Ramos (cell line): Measurements from ENCODE around the gene FNDC1.

Experiments
- in situ Hi-C: fragments of 300-500 bp; cut with MboI; formaldehyde crosslinking; loops from one replicate; pipeline ENCODE4 v1.14.3; 2022; ENCODE audit warnings: low sequenced_read_pairs; ENCODE audit not compliant: unreplicated experiment

FNDC1 gene

DNA sequence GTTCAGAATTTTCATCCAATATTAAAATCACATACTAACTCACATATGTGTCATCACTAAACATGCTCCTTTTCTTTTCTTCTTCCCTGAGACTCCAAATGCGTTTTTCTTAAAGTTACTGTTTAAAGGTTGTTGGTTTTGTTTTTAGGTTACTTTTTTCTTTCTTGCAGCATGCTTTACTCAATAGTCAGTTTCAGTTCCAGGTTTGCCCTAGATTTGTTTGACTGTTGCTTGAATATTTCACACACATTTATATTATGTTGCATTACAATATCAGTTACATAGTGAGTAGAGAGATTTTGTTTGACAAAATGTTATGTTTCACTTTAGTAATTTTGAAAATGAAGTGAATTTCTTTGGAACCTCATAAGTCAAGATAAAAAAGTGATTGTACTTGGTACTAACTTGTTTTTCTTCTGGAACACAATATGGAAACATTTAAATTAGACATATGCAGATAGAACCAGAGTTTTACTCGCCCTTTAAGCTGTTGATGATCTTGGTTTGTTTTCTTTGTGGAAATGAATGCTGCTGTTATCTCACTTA lies 27.3 kb downstream of the FNDC1 start:
- in situ Hi-C loops, result no loop called here

- in situ Hi-C loops, result no loop called here
Observed at GRCh38 chr6:159197251-159197650, 28.1 kb downstream of the FNDC1 start.

GRCh38 chr6:159201336-159201735 lies 32.1 kb downstream of the FNDC1 start:
- in situ Hi-C loops, result no loop called here

- in situ Hi-C loops, result no loop called here
Observed at GRCh38 chr6:159203304-159204005, 34.3 kb downstream of the FNDC1 start.

- in situ Hi-C loops, result no loop called here
Observed at GRCh38 chr6:159204605-159205004, 35.4 kb downstream of the FNDC1 start.

DNA sequence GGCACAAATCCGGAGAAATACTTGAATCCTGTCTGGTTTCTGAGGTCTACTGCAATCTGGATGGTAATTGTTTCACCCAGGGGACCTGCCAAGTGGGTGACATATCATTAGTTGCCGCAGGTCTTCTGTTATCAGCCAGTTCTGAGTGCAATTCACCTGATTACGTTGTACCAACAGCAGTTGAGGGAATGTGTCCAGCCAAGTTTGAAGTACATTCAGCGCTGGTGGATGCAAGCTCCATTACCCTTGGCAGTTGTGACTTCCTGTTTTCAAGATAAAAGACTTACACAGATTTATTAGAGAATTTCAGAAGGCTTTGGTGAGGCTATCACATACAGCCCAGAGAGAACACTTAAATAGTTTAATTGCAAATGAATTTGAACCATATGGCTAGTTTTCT lies 42.8 kb downstream of the FNDC1 start:
- in situ Hi-C loops, result no loop called here

GRCh38 chr6:159212525-159213280 lies 43.5 kb downstream of the FNDC1 start:
- in situ Hi-C loops, result no loop called here

DNA sequence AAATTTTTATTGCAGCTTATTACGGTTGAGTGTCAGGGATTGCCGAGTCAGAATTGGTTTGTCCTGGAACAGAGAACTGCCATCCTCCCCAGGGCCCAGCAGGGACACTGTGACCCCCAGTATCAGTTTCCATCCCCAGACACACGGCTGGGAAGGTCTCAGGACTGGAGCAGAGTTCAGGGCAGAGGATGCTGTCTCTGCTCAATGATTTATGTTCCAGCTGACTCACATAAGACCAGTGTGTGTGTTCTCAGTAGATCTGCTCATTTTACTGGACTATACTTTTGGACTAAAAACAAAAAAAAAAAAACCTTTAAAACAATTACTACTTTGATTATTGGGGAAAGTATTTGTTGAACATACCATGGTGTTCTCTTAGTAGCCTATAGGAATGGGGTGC lies 44.2 kb downstream of the FNDC1 start:
- in situ Hi-C loops, result no loop called here

DNA sequence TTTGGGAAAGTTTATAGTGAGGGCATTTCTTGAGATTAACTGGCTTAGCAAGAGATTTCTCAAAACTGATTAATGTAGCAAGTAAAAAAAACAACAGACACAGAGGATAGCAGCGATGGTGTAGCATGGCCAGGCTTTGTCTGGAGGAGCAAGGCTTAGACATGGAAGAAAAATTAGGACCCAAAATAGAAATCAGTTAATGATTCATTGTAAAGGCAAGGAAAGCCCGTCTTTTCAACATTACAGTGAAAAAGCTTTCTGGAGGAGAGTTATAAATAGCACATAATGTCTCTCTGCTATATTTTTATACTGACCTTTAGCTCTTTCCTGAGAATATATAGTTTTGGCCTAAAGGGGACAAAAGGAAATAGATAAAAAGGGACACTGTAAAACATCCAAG lies 45.1 kb downstream of the FNDC1 start:
- in situ Hi-C loops, result no loop called here

- in situ Hi-C loops, result no loop called here
Observed at GRCh38 chr6:159217595-159218275, 48.5 kb downstream of the FNDC1 start.

- in situ Hi-C loops, result no loop called here
Observed at GRCh38 chr6:159220093-159220492, 50.9 kb downstream of the FNDC1 start.

DNA sequence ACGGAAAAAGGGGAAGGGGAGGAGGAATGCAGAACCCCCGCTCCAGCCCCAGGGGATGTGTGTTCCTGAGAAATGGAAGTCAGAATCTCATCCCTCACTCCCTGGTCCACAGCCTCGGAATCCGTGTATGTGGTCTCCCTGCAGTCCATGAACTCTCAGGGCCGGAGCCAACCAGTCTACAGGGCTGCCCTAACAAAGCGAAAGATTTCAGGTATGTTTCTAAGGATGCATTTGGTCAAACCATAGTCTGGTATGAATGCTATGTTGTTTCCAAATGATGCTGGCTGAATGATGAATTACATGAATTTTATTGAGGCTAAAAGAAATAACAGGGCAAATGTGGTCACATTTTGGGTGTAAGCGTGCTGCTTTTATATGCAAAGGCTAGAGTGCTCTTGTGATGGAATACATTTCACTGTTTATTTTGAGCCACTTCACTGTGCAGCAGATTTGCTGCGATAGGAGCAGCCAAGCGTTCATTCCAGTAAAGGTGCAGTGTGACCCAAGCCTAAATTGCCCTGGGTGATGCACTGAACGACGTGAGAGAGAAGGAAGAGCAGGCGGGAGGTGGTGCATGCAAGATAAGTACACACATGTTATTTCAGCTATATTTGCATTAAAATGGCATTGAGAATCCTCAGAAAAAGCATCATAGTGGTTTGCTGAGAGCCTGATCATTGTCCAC lies 52.4 kb downstream of the FNDC1 start:
- in situ Hi-C loops, result no loop called here

GRCh38 chr6:159224452-159224851 lies 55.3 kb downstream of the FNDC1 start:
- in situ Hi-C loops, result no loop called here

- in situ Hi-C loops, result no loop called here
Observed at GRCh38 chr6:159229651-159230051, 60.5 kb downstream of the FNDC1 start.

DNA sequence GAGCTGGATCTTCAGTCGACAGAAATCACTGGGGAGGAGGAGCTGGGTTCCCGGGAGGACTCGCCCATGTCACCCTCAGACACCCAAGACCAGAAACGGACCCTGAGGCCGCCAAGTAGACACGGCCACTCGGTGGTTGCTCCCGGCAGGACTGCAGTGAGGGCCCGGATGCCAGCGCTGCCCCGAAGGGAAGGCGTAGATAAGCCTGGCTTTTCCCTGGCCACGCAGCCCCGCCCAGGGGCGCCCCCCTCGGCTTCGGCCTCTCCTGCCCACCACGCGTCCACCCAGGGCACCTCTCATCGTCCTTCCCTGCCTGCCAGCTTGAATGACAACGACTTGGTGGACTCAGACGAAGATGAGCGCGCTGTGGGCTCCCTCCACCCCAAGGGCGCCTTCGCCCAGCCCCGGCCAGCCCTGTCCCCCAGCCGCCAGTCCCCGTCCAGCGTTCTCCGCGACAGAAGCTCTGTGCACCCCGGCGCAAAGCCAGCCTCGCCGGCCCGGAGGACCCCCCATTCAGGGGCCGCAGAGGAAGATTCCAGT lies 63.0 kb downstream of the FNDC1 start:
- in situ Hi-C loops, result no loop called here

DNA sequence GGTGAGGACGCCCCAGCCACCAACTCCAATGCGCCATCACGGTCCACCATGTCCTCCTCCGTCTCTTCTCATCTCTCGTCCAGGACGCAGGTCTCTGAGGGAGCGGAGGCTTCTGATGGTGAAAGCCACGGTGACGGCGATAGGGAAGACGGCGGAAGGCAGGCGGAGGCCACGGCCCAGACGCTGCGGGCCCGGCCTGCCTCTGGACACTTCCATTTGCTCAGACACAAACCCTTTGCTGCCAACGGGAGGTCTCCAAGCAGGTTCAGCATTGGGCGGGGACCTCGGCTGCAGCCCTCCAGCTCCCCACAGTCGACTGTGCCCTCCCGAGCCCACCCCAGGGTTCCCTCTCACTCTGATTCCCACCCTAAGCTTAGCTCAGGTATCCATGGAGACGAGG lies 63.6 kb downstream of the FNDC1 start:
- in situ Hi-C loops, result no loop called here

DNA sequence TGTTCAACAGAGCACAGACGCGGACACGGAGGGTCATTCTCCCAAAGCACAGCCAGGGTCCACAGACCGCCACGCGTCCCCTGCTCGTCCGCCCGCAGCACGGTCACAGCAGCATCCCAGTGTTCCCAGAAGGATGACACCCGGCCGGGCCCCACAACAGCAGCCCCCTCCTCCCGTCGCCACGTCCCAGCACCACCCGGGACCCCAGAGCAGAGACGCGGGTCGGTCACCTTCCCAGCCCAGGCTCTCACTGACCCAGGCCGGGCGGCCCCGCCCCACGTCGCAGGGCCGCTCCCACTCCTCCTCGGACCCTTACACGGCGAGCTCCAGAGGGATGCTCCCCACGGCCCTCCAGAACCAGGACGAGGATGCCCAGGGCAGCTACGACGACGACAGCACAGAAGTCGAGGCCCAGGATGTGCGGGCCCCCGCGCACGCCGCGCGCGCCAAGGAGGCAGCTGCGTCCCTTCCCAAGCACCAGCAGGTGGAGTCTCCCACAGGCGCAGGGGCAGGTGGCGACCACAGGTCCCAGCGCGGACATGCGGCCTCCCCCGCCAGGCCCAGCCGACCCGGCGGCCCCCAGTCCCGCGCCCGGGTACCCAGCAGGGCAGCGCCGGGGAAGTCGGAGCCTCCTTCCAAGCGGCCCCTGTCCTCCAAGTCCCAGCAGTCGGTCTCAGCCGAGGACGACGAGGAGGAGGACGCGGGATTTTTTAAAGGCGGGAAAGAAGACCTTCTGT lies 64.3 kb downstream of the FNDC1 start:
- in situ Hi-C loops, result no loop called here

DNA sequence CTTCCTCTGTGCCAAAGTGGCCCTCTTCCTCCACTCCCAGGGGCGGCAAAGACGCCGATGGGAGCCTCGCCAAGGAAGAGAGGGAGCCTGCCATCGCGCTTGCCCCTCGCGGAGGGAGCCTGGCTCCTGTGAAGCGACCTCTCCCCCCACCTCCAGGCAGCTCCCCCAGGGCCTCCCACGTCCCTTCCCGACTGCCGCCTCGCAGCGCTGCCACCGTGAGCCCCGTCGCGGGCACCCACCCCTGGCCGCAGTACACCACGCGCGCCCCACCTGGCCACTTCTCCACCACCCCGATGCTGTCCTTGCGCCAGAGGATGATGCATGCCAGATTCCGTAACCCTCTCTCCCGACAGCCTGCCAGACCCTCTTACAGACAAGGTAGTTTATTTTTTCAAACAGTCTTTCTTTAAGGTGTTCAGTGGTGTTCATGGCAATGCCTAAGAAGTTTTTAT lies 64.9 kb downstream of the FNDC1 start:
- in situ Hi-C loops, result no loop called here

DNA sequence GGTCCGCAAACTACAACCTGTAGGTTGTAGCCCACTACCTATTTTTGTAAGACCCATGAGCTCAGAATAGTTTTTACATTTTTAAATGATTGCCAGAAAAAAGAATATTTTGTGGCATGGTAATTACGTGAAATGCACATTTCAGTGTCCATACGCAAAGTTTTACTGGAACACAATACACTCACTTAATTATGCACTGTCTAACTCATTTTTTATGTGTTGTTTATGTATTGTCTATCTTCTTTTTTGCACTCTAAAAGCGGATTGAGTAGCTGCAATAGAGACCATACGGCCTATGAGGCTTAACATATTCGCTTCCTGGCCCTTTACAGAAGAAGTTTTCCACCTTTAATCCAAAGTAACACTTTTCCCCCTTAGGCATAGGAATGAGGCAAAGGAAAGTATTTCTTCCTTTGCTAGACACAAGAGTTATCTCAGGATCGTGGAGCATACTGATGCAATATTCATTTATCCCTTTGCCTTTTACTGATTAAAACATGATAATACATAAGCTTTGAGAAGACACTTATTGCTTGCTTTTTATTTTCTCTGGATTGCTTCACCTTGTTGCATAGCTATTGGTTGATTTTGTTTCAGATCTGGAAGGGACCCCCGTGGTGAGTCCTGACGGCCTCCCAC lies 69.8 kb downstream of the FNDC1 start:
- in situ Hi-C loops, result no loop called here
